Body of pancreas (tissue), 4 donors: Measurements from ENCODE around the gene SLC28A1. TPM values are rescaled to one million over a fixed set of nuclear protein-coding genes. Genes with fewer than 3 reads are reported as not detected.
A peak's percentile ranks its signal among the peaks of the same experiment; 100 is the strongest.

ENCODE experiments used
- ATAC-seq: fragments of 150-250 bp; one replicate; pipeline ENCODE4 v1.9.1; 2016
- DNase-seq, 4 donors: peaks; one replicate each; pipeline ENCODE4 v3.0.0-alpha.2; 2019
- H3K27ac ChIP-seq, 4 donors: fragments of 200-600 bp; sonication (generic); 1 replicate in 3 of 4; 2 replicates in 1 of 4; pipeline versions ENCODE4 v1.5.1 to v1.6.1; 2016 to 2019; ENCODE audit warnings: mild to moderate bottlenecking in 1 of 4, mixed read lengths in 1 of 4, moderate library complexity in 1 of 4
- H3K27me3 ChIP-seq, 2 donors: fragments of 200-600 bp; sonication (generic); one replicate each; pipeline ENCODE4 v1.6.0; 2016; ENCODE audit warnings: mild to moderate bottlenecking in 1 of 2
- H3K36me3 ChIP-seq, 2 donors: fragments of 200-600 bp; sonication (generic); replicated peaks in 1 of 2; 2 replicates each; pipeline ENCODE4 v1.5.1; 2016; ENCODE audit warnings: low read depth in 2 of 2; ENCODE audit not compliant: insufficient read depth in 1 of 2
- H3K4me1 ChIP-seq: fragments of 200-600 bp; sonication (generic); one replicate; pipeline ENCODE4 v1.6.0; 2016
- H3K4me3 ChIP-seq, 2 donors: fragments of 200-600 bp; sonication (generic); 1 replicate in 1 of 2; 2 replicates in 1 of 2; pipeline ENCODE4 v1.5.1; 2016 to 2019
- H3K9me3 ChIP-seq, 3 donors: fragments of 200-600 bp; sonication (generic); 1 replicate in 2 of 3; 2 replicates in 1 of 3; pipeline ENCODE4 v1.5.1; 2016
- POLR2A ChIP-seq, 3 donors: fragments of 450-650 bp; IDR thresholded peaks; one replicate each; pipeline ENCODE4 v1.6.1; 2016; ENCODE audit warnings: antibody characterized with exemption in 3 of 3, mild to moderate bottlenecking in 2 of 3
- WGBS, 2 donors: methylation state at CpG; one replicate each; pipeline ENCODE4 v1.1.5; 2017; 5-methylcytosine and 5-hydroxymethylcytosine counted together
- intact Hi-C: fragments of 100-400 bp; cut with DNase I; formaldehyde crosslinking; loops from one replicate; pipeline ENCODE4 v1.15.1; 2023
- total RNA-seq, 2 donors: library from RNA; depleted of rRNA; stranded (reverse); fragments of >200 nt; gene quantifications; one replicate each; pipeline ENCODE4 v1.1.0, GENCODE V29; 2016
- TF ChIP-seq, protein P1 (sequence below), 7 experiments: fragments of 450-650 bp in 4 of 7; fragments of 200-600 bp in 3 of 7; sonication (generic) in 3 of 7; IDR thresholded peaks; one replicate each; pipeline ENCODE4 v1.5.1; 2016 to 2019; ENCODE audit warnings: antibody characterized with exemption in 7 of 7

SLC28A1 gene
- total RNA-seq, 2 donors from 2014 or later, result 0.26 TPM; not detected in 1

DNA sequence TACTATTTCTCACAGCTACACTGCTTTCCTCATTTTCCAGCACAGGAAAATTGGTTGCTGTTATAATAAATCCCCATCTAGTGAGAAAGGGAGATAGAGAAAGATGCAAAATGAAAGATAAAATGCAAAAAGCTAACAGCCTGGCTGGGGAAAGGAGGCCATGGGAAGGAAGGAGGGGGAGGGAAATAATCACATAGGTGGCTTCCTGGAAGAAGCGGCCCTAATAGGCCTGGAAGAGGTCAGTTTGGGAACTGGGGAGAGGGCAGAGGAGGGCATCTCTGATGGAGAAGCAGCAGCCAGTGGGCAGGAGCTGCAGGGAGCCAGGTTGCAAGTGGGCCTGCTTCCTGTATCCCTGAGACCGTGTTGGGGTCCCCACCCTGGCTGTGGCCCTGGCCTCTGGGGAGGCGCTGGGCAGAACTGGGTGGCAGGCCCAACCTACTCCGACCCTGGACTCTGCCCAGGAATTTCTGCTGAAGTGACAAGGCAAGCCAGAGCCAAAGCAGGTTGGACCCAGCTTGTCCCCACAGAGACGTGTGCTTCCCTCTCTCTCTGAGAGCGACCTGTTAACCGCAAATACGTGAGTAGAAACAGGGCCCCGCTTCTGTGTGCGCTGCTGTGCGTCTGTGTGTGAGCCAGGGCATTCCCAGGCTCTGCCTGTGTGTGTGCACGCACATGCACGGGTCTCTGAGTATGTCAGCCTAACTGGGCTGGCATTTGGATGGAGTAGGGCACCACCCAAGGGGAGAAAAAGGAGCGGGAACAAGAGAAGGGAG, 1.9 kb downstream of the SLC28A1 start:
- intact Hi-C loops, result no loop called here

GRCh38 chr15:84886984-84887299, 2.5 kb downstream of the SLC28A1 start:
- DNase-seq, result no peak
- no peak for ATAC-seq
- Histone ChIP-seq H3K36me3 (no peaks in the 10 kb centered on the region), H3K27me3 (no peaks in the 10 kb centered on the region), H3K4me3 (no peak overlapping the region), H3K27ac (peak overlapping the region in 3 of 4 donors; percentile 11 to 72 (median 62)), H3K4me1 (peaks cover 19% of the 10 kb centered on the region), H3K9me3 (no peaks in the 10 kb centered on the region)
- intact Hi-C loops, result no loop called here
- 36 to 72% methylated on average over 1 of the region's 1 CpG for WGBS, 2 donors
- TF ChIP-seq POLR2A (IDR thresholded peaks at IDR 0.05), result no peak
- TF ChIP-seq, protein P1, sequence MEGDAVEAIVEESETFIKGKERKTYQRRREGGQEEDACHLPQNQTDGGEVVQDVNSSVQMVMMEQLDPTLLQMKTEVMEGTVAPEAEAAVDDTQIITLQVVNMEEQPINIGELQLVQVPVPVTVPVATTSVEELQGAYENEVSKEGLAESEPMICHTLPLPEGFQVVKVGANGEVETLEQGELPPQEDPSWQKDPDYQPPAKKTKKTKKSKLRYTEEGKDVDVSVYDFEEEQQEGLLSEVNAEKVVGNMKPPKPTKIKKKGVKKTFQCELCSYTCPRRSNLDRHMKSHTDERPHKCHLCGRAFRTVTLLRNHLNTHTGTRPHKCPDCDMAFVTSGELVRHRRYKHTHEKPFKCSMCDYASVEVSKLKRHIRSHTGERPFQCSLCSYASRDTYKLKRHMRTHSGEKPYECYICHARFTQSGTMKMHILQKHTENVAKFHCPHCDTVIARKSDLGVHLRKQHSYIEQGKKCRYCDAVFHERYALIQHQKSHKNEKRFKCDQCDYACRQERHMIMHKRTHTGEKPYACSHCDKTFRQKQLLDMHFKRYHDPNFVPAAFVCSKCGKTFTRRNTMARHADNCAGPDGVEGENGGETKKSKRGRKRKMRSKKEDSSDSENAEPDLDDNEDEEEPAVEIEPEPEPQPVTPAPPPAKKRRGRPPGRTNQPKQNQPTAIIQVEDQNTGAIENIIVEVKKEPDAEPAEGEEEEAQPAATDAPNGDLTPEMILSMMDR (IDR thresholded peaks at IDR 0.05), result no peak

More for the DNA sequence above, 1.9 kb downstream of the SLC28A1 start:
- Histone ChIP-seq H3K4me1 (peaks cover 19% of the 10 kb centered on the region), H3K27ac (peak overlapping the region in 3 of 4 donors; percentile 11 to 72 (median 62)), H3K4me3 (no peak overlapping the region), H3K27me3 (no peaks in the 10 kb centered on the region), H3K36me3 (no peaks in the 10 kb centered on the region), H3K9me3 (no peaks in the 10 kb centered on the region)
- DNase-seq, result peak in 3 of 4 donors; percentile 20 to 42 (median 32)
- 65 to 76% methylated on average over 10 to 14 of the region's 14 CpGs for WGBS, 2 donors
- TF ChIP-seq, protein P1 (IDR thresholded peaks at IDR 0.05), result no peak
- TF ChIP-seq POLR2A (IDR thresholded peaks at IDR 0.05), result no peak
- ATAC-seq, result peak; percentile 43

- Histone ChIP-seq H3K27ac (no peak overlapping the region), H3K36me3 (no peaks in the 10 kb centered on the region), H3K4me3 (no peak overlapping the region), H3K9me3 (no peaks in the 10 kb centered on the region), H3K27me3 (no peaks in the 10 kb centered on the region), H3K4me1 (peaks cover 19% of the 10 kb centered on the region)
- TF ChIP-seq, protein P1 (IDR thresholded peaks at IDR 0.05), result no peak
- TF ChIP-seq POLR2A (IDR thresholded peaks at IDR 0.05), result no peak
- intact Hi-C loops, result no loop called here
- no peak for ATAC-seq
- WGBS, 2 donors, result 61 to 76% methylated on average over 3 to 4 of the region's 4 CpGs
- DNase-seq, result no peak
Measured at GRCh38 chr15:84887938-84888337, 3.5 kb downstream of the SLC28A1 start.

DNA sequence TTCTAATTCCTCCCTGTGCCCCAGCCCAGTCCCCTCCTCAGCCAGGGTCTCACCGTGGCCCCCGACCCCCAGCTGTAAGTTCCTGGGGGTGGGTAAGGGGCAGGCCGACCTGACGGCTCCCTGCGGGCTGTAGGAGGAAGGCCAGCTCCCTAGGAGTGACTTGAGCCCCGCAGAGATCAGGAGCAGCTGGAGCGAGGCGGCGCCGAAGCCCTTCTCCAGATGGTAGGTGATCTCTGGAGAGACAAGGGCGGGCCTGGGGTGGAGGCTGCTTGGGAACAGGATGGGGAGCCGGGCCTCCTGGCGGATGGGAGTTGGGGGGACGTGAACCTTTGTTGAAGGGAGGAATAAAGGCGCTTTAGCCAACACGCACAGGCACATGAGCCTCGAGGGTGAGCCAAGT, 4.2 kb downstream of the SLC28A1 start:
- 67 to 72% methylated on average over 13 to 17 of the region's 17 CpGs for WGBS, 2 donors
- no peak overlapping the region for H3K4me3 ChIP-seq
- no peak overlapping the region for H3K27ac ChIP-seq
- intact Hi-C loops, result no loop called here
- DNase-seq, result no peak
- H3K9me3 ChIP-seq, result no peaks in the 10 kb centered on the region
- H3K4me1 ChIP-seq, result peaks cover 14% of the 10 kb centered on the region
- no peaks in the 10 kb centered on the region for H3K27me3 ChIP-seq
- no peak for ATAC-seq
- TF ChIP-seq POLR2A (IDR thresholded peaks at IDR 0.05), result no peak
- TF ChIP-seq, protein P1 (IDR thresholded peaks at IDR 0.05), result no peak
- no peaks in the 10 kb centered on the region for H3K36me3 ChIP-seq
